HG03432 (cell line): ENCODE results near the gene TMEM63C.

Source experiments
- ATAC-seq: cut with Tn5 transposase; IDR thresholded peaks from one replicate; pipeline ENCODE4 v1.9.1; 2021; ENCODE audit warnings: mild to moderate bottlenecking, moderate library complexity; ENCODE audit not compliant: unreplicated experiment

The TMEM63C gene

GRCh38 chr14:77306851-77307496, 125.4 kb downstream of the TMEM63C start:
- no peak for ATAC-seq
